EL (cell line): ENCODE measurements around the gene SUSD6.
"Not testable (repeated sequence)": the region's sequence is repeated elsewhere in the genome, so short reads cannot be mapped to it uniquely, and the experiment has no call there.

Source experiments
- DNase-seq: peaks from one replicate; pipeline ENCODE4 v3.0.0-alpha.2; 2016

SUSD6 gene

GRCh38 chr14:69625299-69626131 is 14.1 kb downstream of the SUSD6 start:
- DNase-seq: peak; percentile 28

DNA sequence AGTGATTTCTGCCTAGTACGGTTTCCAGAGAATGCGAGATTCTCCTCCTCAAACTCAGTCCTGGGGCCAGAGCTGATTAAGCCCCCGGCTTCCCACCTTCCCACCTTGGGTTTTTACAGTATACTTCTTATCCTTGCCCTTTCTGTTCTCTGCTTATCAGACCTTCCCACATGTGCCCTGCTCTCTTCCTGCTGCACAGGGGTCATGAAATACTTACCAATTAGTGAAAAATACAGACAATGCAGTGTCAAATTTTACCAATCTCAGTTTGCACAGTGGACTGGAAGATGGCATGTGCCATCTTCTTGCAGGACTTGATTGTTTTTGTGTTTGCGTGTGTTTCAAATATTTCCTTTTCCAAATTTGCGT is 14.7 kb downstream of the SUSD6 start:
- DNase-seq: no peak

GRCh38 chr14:69629225-69630127 is 18.1 kb downstream of the SUSD6 start:
- DNase-seq: peak; percentile 24

GRCh38 chr14:69630360-69630759 is 19.0 kb downstream of the SUSD6 start:
- no peak for DNase-seq

- DNase-seq: peak; percentile 53
Measured at GRCh38 chr14:69631509-69631908, 20.1 kb downstream of the SUSD6 start.

DNA sequence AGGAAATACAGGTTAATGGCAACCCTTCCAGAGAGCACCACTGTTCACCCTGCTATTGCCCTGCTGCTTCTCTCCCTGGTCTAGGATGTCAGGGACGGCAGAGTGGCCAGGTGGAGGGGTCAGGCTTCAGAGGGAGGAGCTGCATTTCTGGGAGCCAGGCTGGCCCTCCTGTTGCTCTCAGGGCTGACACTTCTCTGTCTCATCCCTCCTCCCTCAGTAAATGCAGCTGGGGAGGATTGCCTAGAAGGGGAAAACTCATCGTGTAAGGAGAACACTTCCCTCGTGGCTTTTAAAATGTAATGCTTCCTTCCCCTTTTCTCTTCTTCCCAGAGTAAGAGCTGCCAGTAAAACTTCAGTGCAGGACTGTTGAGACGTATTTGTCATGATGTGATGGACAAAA is 20.8 kb downstream of the SUSD6 start:
- no peak for DNase-seq

DNA sequence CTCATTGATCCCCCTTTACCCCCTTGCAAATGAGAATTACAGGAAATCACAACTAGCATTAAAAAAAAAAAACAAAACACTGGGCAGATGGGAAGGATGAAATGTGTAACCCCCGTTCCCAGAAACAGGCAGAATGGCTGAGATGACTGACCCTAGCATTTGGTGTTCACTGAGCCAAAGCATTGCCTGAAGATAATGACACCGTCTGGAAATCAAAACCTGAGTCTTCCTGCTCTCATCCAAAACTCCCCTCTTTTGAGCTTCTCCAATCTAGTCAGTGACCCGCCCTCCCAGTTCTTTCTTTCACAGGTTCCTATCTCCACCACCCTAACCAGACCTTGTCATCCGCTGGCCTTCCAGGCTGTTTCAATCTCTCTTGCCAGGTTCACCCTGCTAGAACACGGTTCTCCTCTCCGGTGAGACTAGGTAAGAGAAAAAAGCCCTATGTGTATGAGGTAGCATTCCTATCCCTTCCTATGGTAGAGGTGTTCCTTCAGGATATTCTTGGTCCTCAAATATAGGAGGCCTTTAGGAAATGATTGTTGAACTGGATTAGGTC is 21.3 kb downstream of the SUSD6 start:
- DNase-seq: no peak

- DNase-seq: no peak
Measured at GRCh38 chr14:69633238-69633637, 21.8 kb downstream of the SUSD6 start.

DNA sequence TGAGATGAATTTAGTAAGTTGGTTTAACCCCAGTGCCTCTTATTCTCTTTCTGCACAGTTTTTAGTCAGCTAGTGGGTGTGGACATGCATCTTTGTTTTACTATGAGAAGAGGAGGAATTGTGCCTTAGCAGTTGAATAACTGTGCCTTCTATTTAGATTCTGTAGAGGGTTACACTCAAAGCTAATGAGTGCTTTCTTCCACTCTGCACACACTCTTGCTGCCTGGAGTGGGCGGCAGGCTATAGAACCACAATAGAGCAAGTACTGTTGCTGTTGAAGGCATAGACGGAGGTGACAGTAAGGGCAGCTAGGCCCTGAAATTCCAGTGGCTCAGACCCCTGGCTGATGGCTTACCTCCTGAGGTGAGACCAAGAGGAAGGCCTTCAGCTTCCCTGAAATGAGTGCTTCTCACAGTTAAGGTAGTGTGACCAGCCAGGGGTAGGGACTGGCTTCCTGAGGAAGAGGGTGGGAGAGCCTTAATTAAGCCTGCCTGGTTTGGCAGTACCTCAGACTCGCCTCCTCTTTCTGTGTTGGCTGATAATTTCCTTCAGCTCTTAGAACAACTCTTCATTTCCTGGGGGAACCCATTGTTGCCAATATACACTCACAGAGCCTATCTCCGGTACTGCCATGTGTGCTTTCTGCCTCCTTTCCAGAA is 24.7 kb downstream of the SUSD6 start:
- no peak for DNase-seq

DNA sequence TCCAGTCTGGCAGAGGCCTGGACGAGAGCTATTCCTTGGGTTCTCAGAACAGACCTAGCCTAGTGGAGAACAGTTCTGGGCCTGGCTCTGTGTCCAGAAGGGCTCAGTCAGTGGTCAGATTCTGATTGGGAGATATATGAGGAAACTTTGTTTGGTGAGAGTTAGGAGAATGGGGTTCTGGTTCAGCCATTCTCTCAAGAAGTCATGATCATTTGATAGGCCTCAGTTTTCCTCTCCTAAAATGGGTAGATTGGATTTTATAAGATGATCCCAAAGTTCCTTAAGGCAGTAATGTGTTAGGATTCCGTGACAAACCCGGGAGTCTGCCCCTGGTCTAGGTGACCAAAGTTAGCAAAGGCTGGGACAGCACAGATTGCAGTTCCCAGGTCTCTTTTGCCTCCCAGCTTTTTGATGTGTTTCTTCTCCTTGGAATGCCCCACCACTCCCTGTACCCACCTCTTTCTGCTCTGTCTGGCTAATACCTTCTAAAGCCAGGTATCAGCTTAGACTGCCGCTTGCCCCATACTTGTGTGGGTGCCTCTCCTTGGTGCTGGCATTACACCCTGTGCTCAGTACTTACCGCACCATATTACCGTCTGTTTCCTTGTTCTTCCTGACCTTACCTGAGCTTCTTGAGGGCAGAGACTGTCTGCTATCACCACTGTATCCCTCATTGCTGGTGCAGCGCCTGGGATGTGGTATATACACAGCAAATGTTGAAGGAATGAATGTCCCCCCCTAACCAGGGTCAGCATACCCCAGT is 25.5 kb downstream of the SUSD6 start:
- DNase-seq: no peak

GRCh38 chr14:69637503-69638031 is 26.2 kb downstream of the SUSD6 start:
- no peak for DNase-seq

DNA sequence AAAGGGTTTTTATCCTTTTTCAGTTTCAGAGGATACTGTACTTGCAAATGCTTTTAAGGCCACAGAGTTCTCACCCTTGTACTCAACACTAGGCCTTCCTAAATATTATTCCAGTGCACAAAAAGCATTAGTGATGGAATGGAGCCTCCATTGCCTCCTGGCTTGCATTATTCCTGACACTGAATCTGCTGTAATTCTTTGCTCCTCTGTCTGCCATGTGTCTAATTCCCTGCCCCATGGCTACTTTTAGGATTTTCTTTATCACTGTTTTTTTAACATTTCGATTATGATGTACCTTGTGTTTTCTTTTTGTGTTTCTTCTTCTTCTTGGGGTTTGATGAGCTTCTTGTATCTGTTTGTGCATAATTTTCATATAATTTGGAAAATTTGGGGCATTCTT is 29.5 kb downstream of the SUSD6 start:
- no peak for DNase-seq

DNA sequence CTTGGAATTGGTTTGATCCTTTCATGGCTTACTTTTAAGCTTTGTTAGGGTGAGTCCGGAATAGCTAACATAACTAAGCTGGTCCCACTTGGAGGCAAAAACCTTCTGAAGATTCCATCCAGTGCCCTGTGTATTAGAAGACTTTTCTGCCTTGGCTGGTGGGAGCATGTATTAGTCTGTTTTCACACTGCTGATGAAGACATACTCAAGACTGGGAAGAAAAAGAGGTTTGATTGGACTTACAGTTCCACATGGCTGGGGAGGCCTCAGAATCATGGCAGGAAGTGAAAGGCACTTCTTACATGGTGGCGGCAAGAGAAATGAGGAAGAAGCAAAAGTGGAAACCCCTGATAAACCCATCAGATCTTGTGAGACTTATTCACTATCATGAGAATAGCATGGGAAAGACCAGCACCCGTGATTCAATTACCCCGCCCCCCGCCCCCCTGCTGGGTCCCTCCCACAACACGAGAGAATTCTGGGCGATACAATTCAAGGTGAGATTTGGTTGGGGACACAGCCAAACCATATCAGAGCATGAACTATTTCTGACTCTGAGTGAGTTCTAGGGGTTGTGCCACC is 30.9 kb downstream of the SUSD6 start:
- not testable (repeated sequence) for DNase-seq

GRCh38 chr14:69643430-69644200 is 32.2 kb downstream of the SUSD6 start:
- DNase-seq: peak; percentile 50

- no peak for DNase-seq
Measured at GRCh38 chr14:69644814-69645213, 33.4 kb downstream of the SUSD6 start.

- no peak for DNase-seq
Measured at GRCh38 chr14:69647213-69647612, 35.8 kb downstream of the SUSD6 start.

DNA sequence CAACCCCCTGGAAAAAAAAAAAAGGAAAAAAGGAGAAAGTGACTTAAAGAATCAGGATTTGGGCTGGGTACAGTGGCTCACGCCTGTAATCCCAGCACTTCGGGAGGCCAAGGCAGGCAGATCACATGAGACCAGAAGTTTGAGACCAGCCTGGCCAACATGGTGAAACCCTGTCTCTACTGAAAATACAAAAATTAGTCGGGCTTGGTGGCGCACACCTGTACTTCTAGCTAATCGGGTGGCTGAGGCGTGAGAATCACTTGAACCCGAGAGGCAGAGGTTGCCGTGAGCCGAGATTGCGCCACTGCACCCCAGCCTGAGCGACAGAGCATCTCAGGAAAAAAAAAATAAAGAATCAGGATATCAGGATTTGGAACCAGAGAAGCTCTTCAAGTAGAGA is 36.2 kb downstream of the SUSD6 start:
- DNase-seq: not testable (repeated sequence)

GRCh38 chr14:69648480-69649451 is 37.4 kb downstream of the SUSD6 start:
- peak; percentile 48 for DNase-seq

DNA sequence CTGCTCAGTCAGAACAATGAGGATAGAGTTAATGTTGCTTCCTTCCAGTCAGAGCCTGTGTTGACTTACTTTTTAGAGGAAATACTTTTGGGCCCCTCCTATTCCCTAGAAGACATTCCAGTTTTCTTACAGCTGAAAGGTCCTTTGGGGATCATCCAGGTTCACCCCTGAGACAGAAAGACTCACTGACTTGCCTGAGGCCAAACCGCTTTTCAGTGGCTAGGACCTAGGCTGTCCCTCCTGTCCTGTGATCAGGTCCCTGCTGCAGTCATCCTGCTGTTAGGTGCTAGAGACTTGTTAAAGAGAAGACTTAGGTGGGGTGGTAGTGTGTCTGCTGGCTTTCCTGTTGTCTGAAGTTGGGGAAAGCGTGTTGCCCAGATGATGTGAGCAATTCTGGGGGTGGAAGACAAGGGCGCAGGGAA is 39.6 kb downstream of the SUSD6 start:
- peak; percentile 41 for DNase-seq

DNA sequence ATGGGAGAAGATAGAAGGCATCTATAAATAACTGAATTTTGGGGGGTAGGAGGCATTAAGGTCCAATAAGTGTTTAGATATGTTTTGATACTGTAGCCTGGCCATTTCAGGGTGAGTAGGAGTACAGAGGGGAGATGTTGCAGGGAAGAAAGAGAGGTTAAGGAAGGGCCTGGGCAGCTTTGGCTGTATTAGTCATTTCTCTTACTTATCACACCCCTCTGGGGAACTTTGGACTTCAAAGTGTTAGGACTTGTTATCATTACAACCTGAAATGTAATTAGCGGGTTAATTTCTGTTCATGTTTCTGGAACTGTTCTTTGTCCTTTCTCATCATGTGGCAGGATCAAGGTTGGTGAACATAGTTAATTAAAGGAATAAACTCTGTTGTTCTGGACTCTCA is 40.3 kb downstream of the SUSD6 start:
- DNase-seq: no peak
